Choroid plexus epithelial cell (primary cell): ENCODE measurements around the gene ORC2.
A peak's percentile ranks its signal among the peaks of the same experiment; 100 is the strongest.

Experiments used
- DNase-seq: peaks from one replicate; pipeline ENCODE4 v3.0.0-alpha.2; 2010; ENCODE audit warnings: low read depth
- H3K4me3 ChIP-seq: 2 replicates; pipeline ENCODE4 v1.5.1; 2011; ENCODE audit warnings: low read depth, mild to moderate bottlenecking, control low read depth, low read length, moderate library complexity
- CTCF ChIP-seq: conservative IDR thresholded peaks from 2 replicates; pipeline ENCODE4 v1.5.1; 2011; ENCODE audit warnings: low read depth, mild to moderate bottlenecking, control low read depth, inconsistent platforms, low read length, moderate library complexity

The ORC2 gene

GRCh38 chr2:200963124-200963917 lies at the start of gene ORC2:
Gene ORC2 (minus strand): TSS chr2:200963660. CDS start chr2:200958123, 5,537 bp downstream.
- DNase-seq, result peak; percentile 96
- TF ChIP-seq CTCF, result peak; percentile 62
- H3K4me3 ChIP-seq, result peak within 1 kb of the TSS; percentile 93

- DNase-seq, result no peak
- no peak overlapping the region for H3K4me3 ChIP-seq
These were observed 44.9 kb upstream of the ORC2 start for GRCh38 chr2:201008296-201008829.

GRCh38 chr2:201007584-201007998 lies 44.1 kb upstream of the ORC2 start:
- DNase-seq, result no peak
- no peak for TF ChIP-seq CTCF

More at GRCh38 chr2:201008296-201008829, 44.9 kb upstream of the ORC2 start:
- TF ChIP-seq CTCF, result no peak

GRCh38 chr2:201006704-201007103 lies 43.2 kb upstream of the ORC2 start:
- no peak for TF ChIP-seq CTCF
- H3K4me3 ChIP-seq, result no peak overlapping the region
- no peak for DNase-seq

More at GRCh38 chr2:201007584-201007998, 44.1 kb upstream of the ORC2 start:
- no peak overlapping the region for H3K4me3 ChIP-seq

GRCh38 chr2:201004370-201004769 lies 40.9 kb upstream of the ORC2 start:
- H3K4me3 ChIP-seq, result no peak overlapping the region
- no peak for TF ChIP-seq CTCF
- no peak for DNase-seq

GRCh38 chr2:200993097-200993496 lies 29.6 kb upstream of the ORC2 start:
- peak; percentile 45 for DNase-seq
- no peak overlapping the region for H3K4me3 ChIP-seq
- TF ChIP-seq CTCF, result no peak
